Measurements from ENCODE around the gene TSPAN18.

DNA sequence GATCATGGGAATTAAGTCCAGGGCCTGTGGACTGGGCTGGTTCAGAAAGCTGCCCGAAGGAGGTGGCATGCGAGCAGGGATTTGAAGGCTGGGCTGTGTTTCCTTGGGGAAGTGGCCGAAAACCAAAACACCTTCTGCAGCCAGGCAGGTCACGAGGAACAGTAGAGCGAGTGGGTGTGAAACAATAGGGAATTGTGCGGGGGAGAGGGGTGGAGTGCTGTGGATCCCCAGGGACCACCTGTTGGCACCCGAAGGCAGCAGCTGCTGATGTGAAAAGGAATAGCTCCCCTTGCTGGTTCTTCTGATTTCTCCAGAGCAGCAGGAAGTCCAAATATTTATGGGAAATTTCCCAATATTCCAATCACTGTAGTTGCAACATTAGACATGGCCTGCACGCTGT lies 199.3 kb downstream of the TSPAN18 start:
- TF ChIP-seq, protein P1, sequence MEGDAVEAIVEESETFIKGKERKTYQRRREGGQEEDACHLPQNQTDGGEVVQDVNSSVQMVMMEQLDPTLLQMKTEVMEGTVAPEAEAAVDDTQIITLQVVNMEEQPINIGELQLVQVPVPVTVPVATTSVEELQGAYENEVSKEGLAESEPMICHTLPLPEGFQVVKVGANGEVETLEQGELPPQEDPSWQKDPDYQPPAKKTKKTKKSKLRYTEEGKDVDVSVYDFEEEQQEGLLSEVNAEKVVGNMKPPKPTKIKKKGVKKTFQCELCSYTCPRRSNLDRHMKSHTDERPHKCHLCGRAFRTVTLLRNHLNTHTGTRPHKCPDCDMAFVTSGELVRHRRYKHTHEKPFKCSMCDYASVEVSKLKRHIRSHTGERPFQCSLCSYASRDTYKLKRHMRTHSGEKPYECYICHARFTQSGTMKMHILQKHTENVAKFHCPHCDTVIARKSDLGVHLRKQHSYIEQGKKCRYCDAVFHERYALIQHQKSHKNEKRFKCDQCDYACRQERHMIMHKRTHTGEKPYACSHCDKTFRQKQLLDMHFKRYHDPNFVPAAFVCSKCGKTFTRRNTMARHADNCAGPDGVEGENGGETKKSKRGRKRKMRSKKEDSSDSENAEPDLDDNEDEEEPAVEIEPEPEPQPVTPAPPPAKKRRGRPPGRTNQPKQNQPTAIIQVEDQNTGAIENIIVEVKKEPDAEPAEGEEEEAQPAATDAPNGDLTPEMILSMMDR (IDR thresholded peaks at IDR 0.05) = no peak
- no peak for TF ChIP-seq POLR2A (IDR thresholded peaks at IDR 0.05)
